Lung microvascular endothelial cell (primary cell): ENCODE results near the gene APOBEC3B. TPM values are rescaled to one million over a fixed set of nuclear protein-coding genes. Genes with fewer than 3 reads are reported as not detected.
A peak's percentile ranks its signal among the peaks of the same experiment; 100 is the strongest.
"Not testable (repeated sequence)": the region's sequence is repeated elsewhere in the genome, so short reads cannot be mapped to it uniquely, and the experiment has no call there.

ENCODE experiments used
- DNase-seq, 2 donors: peaks; one replicate each; pipeline versions ENCODE4 v3.0.0 to v3.0.0-alpha.2; 2010; ENCODE audit warnings: low read depth in 2 of 2
- total RNA-seq: library from RNA; depleted of rRNA; stranded (reverse); fragments of >200 nt; gene quantifications from 2 replicates; pipeline ENCODE4 v1.2.1, GENCODE V29; 2014

The APOBEC3B gene
- 0.20 and 1.3 TPM in 2 replicates for total RNA-seq

GRCh38 chr22:38981992-38982927 is at the start of gene APOBEC3B:
Gene APOBEC3B (plus strand): TSS chr22:38982347. CDS start chr22:38982454, 107 bp downstream.
- peak; percentile 56 to 86 for DNase-seq

- DNase-seq: no peak
These were observed 47.1 kb upstream of the APOBEC3B start for GRCh38 chr22:38935023-38935422.

GRCh38 chr22:38935616-38936015 is 46.5 kb upstream of the APOBEC3B start:
- no peak for DNase-seq

- DNase-seq: no peak
These were observed 45.6 kb upstream of the APOBEC3B start for GRCh38 chr22:38936562-38936961.

- no peak for DNase-seq
These were observed 45.1 kb upstream of the APOBEC3B start for GRCh38 chr22:38937036-38937435.

GRCh38 chr22:38937541-38937940 is 44.6 kb upstream of the APOBEC3B start:
- no peak for DNase-seq

- DNase-seq: no peak
These were observed 43.9 kb upstream of the APOBEC3B start for GRCh38 chr22:38938221-38938620.

GRCh38 chr22:38938925-38939324 is 43.2 kb upstream of the APOBEC3B start:
- DNase-seq: no peak

- no peak for DNase-seq
These were observed 41.2 kb upstream of the APOBEC3B start for GRCh38 chr22:38940811-38941384.

- no peak for DNase-seq
These were observed 40.6 kb upstream of the APOBEC3B start for GRCh38 chr22:38941488-38941987.

GRCh38 chr22:38942702-38943101 is 39.4 kb upstream of the APOBEC3B start:
- DNase-seq: no peak

GRCh38 chr22:38943201-38943600 is 38.9 kb upstream of the APOBEC3B start:
- no peak for DNase-seq

GRCh38 chr22:38943882-38944281 is 38.3 kb upstream of the APOBEC3B start:
- no peak for DNase-seq

- no peak for DNase-seq
These were observed 37.5 kb upstream of the APOBEC3B start for GRCh38 chr22:38944653-38945052.

- not testable (repeated sequence) for DNase-seq
These were observed 36.3 kb upstream of the APOBEC3B start for GRCh38 chr22:38945706-38946338.

GRCh38 chr22:38946771-38947170 is 35.4 kb upstream of the APOBEC3B start:
- no peak for DNase-seq

- no peak for DNase-seq
These were observed 34.6 kb upstream of the APOBEC3B start for GRCh38 chr22:38947321-38948140.

GRCh38 chr22:38948181-38948940 is 33.8 kb upstream of the APOBEC3B start:
- DNase-seq: no peak

- DNase-seq: no peak
These were observed 32.2 kb upstream of the APOBEC3B start for GRCh38 chr22:38949889-38950405.
